ENCODE measurements around the gene FRMPD2. TPM values are rescaled to one million over a fixed set of nuclear protein-coding genes. Genes with fewer than 3 reads are reported as not detected.

Gene FRMPD2
- total and polyA plus RNA-seq, 2 experiments from 2014 or later = not detected

DNA sequence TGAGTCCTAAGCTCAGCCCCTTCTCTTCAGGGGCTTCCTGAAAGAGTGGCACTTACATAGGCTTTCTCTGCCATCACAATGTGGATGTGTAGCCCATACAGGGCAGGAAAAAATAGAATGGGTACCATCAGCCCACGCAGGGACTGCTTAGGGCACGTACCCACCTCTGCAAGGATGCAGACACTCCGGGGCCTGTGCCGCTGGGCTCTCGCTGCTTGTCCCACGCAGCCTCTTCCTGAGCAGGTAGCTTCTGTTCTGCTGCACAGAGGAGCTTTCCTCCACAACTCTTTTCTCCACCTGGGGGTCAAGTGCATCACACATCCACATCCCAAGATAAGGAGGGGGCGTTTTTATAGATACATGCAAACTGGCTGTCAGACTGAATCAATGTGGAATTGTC is 34.3 kb downstream of the FRMPD2 start:
- Mint-ChIP-seq H3K4me3 (no peak overlapping the region), H3K9me3 (no peaks in the 10 kb centered on the region; the same call in 2 of the 3 replicates), H3K27me3 (ENCODE audit: insufficient read depth, low read depth, poor library complexity) (no peaks in the 10 kb centered on the region), H3K36me3 (ENCODE audit: low read depth) (no peaks in the 10 kb centered on the region; the same call in 2 of the 3 replicates), H3K27ac (no peak overlapping the region), H3K4me1 (peaks cover 24% of the 10 kb centered on the region)
- Histone ChIP-seq H3K27me3 (ENCODE audit: insufficient read depth) (no peaks in the 10 kb centered on the region), H3K27ac (ENCODE audit: low read depth) (no peak overlapping the region), H4K20me1 (replicated peaks; ENCODE audit: insufficient read depth) (no peaks in the 10 kb centered on the region), H3K4me2 (no peak overlapping the region), H2AFZ (peak overlapping the region; percentile 52; the same call in 1 of the 2 replicates), H3K9me2 (ENCODE audit: insufficient read depth) (peaks cover 3% of the 10 kb centered on the region; the same call in 1 of the 2 replicates), H3F3A (replicated peaks; ENCODE audit: low read depth) (no peaks in the 10 kb centered on the region), H3K79me2 (replicated peaks; ENCODE audit: insufficient read depth) (no peaks in the 10 kb centered on the region), H3K4me1 (ENCODE audit: insufficient read depth) (peaks cover 8% of the 10 kb centered on the region; the same call in 1 of the 2 replicates), H3K4me3 (no peak overlapping the region), H3K36me3 (ENCODE audit: insufficient read depth) (no peaks in the 10 kb centered on the region)
- TF ChIP-seq, protein P1, sequence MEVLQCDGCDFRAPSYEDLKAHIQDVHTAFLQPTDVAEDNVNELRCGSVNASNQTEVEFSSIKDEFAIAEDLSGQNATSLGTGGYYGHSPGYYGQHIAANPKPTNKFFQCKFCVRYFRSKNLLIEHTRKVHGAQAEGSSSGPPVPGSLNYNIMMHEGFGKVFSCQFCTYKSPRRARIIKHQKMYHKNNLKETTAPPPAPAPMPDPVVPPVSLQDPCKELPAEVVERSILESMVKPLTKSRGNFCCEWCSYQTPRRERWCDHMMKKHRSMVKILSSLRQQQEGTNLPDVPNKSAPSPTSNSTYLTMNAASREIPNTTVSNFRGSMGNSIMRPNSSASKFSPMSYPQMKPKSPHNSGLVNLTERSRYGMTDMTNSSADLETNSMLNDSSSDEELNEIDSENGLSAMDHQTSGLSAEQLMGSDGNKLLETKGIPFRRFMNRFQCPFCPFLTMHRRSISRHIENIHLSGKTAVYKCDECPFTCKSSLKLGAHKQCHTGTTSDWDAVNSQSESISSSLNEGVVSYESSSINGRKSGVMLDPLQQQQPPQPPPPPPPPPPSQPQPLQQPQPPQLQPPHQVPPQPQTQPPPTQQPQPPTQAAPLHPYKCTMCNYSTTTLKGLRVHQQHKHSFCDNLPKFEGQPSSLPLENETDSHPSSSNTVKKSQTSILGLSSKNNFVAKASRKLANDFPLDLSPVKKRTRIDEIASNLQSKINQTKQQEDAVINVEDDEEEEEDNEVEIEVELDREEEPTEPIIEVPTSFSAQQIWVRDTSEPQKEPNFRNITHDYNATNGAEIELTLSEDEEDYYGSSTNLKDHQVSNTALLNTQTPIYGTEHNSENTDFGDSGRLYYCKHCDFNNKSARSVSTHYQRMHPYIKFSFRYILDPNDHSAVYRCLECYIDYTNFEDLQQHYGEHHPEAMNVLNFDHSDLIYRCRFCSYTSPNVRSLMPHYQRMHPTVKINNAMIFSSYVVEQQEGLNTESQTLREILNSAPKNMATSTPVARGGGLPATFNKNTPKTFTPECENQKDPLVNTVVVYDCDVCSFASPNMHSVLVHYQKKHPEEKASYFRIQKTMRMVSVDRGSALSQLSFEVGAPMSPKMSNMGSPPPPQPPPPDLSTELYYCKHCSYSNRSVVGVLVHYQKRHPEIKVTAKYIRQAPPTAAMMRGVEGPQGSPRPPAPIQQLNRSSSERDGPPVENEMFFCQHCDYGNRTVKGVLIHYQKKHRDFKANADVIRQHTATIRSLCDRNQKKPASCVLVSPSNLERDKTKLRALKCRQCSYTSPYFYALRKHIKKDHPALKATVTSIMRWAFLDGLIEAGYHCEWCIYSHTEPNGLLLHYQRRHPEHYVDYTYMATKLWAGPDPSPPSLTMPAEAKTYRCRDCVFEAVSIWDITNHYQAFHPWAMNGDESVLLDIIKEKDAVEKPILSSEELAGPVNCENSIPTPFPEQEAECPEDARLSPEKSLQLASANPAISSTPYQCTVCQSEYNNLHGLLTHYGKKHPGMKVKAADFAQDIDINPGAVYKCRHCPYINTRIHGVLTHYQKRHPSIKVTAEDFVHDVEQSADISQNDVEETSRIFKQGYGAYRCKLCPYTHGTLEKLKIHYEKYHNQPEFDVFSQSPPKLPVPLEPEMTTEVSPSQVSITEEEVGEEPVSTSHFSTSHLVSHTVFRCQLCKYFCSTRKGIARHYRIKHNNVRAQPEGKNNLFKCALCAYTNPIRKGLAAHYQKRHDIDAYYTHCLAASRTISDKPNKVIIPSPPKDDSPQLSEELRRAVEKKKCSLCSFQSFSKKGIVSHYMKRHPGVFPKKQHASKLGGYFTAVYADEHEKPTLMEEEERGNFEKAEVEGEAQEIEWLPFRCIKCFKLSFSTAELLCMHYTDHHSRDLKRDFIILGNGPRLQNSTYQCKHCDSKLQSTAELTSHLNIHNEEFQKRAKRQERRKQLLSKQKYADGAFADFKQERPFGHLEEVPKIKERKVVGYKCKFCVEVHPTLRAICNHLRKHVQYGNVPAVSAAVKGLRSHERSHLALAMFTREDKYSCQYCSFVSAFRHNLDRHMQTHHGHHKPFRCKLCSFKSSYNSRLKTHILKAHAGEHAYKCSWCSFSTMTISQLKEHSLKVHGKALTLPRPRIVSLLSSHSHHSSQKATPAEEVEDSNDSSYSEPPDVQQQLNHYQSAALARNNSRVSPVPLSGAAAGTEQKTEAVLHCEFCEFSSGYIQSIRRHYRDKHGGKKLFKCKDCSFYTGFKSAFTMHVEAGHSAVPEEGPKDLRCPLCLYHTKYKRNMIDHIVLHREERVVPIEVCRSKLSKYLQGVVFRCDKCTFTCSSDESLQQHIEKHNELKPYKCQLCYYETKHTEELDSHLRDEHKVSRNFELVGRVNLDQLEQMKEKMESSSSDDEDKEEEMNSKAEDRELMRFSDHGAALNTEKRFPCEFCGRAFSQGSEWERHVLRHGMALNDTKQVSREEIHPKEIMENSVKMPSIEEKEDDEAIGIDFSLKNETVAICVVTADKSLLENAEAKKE (CRISPR knock-in tag; IDR thresholded peaks at IDR 0.05) = no peak
- TF ChIP-seq ZNF114 (CRISPR knock-in tag; IDR thresholded peaks at IDR 0.05) = no peak
- no peak for TF ChIP-seq ZNF331 (CRISPR knock-in tag; IDR thresholded peaks at IDR 0.05; ENCODE audit: low read depth)
- no peak for TF ChIP-seq NANOG (IDR thresholded peaks at IDR 0.05; ENCODE audit: borderline replicate concordance)
- TF ChIP-seq, protein P2, sequence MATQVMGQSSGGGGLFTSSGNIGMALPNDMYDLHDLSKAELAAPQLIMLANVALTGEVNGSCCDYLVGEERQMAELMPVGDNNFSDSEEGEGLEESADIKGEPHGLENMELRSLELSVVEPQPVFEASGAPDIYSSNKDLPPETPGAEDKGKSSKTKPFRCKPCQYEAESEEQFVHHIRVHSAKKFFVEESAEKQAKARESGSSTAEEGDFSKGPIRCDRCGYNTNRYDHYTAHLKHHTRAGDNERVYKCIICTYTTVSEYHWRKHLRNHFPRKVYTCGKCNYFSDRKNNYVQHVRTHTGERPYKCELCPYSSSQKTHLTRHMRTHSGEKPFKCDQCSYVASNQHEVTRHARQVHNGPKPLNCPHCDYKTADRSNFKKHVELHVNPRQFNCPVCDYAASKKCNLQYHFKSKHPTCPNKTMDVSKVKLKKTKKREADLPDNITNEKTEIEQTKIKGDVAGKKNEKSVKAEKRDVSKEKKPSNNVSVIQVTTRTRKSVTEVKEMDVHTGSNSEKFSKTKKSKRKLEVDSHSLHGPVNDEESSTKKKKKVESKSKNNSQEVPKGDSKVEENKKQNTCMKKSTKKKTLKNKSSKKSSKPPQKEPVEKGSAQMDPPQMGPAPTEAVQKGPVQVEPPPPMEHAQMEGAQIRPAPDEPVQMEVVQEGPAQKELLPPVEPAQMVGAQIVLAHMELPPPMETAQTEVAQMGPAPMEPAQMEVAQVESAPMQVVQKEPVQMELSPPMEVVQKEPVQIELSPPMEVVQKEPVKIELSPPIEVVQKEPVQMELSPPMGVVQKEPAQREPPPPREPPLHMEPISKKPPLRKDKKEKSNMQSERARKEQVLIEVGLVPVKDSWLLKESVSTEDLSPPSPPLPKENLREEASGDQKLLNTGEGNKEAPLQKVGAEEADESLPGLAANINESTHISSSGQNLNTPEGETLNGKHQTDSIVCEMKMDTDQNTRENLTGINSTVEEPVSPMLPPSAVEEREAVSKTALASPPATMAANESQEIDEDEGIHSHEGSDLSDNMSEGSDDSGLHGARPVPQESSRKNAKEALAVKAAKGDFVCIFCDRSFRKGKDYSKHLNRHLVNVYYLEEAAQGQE (IDR thresholded peaks at IDR 0.05; ENCODE audit: unreplicated experiment) = no peak
- no peak for TF ChIP-seq JUNB (IDR thresholded peaks at IDR 0.05; ENCODE audit: unreplicated experiment)
- TF ChIP-seq POLR2AphosphoS5 (IDR thresholded peaks at IDR 0.05; ENCODE audit: low read depth) = no peak
- TF ChIP-seq, protein P3, sequence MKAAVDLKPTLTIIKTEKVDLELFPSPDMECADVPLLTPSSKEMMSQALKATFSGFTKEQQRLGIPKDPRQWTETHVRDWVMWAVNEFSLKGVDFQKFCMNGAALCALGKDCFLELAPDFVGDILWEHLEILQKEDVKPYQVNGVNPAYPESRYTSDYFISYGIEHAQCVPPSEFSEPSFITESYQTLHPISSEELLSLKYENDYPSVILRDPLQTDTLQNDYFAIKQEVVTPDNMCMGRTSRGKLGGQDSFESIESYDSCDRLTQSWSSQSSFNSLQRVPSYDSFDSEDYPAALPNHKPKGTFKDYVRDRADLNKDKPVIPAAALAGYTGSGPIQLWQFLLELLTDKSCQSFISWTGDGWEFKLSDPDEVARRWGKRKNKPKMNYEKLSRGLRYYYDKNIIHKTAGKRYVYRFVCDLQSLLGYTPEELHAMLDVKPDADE (IDR thresholded peaks at IDR 0.05) = no peak
- TF ChIP-seq, protein P4, sequence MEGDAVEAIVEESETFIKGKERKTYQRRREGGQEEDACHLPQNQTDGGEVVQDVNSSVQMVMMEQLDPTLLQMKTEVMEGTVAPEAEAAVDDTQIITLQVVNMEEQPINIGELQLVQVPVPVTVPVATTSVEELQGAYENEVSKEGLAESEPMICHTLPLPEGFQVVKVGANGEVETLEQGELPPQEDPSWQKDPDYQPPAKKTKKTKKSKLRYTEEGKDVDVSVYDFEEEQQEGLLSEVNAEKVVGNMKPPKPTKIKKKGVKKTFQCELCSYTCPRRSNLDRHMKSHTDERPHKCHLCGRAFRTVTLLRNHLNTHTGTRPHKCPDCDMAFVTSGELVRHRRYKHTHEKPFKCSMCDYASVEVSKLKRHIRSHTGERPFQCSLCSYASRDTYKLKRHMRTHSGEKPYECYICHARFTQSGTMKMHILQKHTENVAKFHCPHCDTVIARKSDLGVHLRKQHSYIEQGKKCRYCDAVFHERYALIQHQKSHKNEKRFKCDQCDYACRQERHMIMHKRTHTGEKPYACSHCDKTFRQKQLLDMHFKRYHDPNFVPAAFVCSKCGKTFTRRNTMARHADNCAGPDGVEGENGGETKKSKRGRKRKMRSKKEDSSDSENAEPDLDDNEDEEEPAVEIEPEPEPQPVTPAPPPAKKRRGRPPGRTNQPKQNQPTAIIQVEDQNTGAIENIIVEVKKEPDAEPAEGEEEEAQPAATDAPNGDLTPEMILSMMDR (conservative IDR thresholded peaks at IDR 0.05; ENCODE audit: low read depth in 2 of 2) = no peak
- no peak for TF ChIP-seq STAT1 (IDR thresholded peaks at IDR 0.05; ENCODE audit: unreplicated experiment)
- no peak for TF ChIP-seq EZH2phosphoT487 (IDR thresholded peaks at IDR 0.05; ENCODE audit: unreplicated experiment)
- TF ChIP-seq EZH2 (IDR thresholded peaks at IDR 0.05; ENCODE audit: low read depth, unreplicated experiment) = no peak
- TF ChIP-seq CREB1 (CRISPR knock-in tag; IDR thresholded peaks at IDR 0.05; ENCODE audit: low read depth) = no peak
- no peak for DNase-seq (ENCODE audit: low spot score)
- ATAC-seq = no peak

All from GM23338 (cell line).